Measurements from ENCODE around the gene BRMS1.
A peak's percentile ranks its signal among the peaks of the same experiment; 100 is the strongest.

BRMS1 gene

GRCh38 chr11:66302656-66303055, 42.2 kb downstream of the BRMS1 start:
- DNase-seq, result no peak

DNA sequence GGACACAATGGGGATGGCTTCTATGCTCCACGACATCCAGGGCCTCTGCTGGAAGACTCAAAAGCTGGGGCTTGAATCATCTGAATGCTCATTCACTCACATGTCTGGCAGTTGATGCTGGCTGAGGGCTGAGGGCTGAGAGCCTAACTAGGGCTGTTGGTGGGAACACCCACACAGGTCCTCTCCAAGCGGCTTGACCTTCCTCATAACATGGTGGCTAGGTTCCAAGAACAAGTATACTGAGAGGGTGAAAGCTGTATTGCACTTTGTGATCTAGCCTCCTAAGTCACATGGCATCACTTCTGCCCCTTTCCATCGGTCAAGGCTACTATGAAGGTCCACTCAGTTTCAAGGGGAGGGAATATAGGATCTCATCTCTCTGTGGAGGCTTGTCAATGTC, 45.7 kb downstream of the BRMS1 start:
- DNase-seq, result no peak

DNA sequence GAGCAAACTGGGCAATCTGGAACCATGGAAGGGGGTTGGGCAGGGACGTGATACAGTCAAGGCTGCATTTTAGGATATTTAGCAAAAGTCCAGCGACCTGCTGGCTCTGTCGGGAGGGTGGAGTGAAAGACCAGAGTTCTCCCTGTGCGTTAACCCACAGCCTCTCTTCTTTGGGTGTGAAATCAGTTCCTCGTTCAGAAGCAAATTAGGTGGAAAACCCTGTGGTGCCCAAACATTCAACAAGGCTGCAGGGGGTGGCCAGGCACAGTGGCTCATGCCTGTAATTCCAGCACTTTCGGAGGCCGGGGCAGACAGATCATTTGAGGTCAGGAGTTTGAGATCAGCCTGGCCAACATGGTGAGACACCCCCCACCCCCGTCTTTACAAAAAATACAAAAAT, 47.3 kb downstream of the BRMS1 start:
- no peak for DNase-seq

- DNase-seq, result no peak
Measured at GRCh38 chr11:66294626-66295620, 50.0 kb downstream of the BRMS1 start.

DNA sequence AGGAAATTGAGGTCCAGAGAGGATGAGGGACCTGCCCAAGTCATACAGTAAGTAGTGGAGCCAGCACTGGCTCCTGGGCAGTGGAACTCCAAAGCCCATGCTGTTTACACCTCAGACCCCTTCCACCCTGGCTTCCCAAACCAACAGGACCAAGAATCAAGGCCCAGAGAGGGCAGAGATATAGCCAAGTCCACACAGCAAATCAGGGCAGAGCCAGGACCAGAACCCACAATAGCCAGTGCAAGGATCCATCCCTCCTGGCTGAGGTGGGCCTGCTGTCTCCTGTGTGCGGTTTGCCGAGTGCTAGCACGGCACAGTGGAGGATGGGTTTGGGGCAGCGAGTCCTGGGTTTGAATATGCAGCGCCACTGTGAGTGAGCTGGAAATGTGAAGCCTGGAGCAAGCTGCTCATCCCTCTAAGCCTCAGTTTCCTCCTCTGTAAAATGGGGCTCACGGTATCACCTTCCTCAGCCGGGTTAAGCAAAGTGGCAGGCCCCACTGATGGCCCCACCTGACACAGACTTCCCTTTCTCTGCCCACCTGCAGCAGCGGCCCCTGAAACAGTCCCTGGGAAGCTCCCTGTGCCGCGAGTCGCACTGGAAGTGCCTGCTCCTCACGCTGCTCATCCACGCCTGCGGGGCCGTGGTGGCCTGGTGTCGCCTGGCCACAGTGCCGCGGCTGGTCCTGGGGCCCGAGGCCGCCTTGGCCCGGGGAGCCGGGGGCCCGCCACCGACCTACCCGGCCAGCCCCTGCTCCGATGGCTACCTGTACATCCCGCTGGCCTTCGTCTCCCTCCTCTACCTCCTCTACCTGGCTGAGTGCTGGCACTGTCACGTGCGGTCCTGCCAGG, 50.9 kb downstream of the BRMS1 start:
- no peak for DNase-seq

DNA sequence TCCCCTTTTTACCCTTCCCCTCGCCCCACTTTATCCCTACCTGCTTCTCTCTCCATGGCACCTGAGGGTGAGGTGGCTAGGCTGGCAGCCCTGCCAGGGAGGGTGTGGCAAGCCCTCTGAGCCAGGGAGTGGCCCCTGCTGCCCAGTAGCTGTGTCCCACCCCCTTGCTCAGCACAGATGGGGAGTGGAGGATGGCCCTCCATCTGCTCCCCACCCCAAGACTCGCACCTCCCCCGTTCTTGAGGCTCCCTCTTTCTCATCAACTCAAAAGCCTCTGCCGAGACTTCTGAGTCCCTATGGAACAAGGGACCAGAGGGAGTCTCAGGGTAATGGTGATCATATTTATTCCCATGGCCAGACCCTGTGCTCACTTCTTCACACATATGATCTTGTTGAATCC, 51.6 kb downstream of the BRMS1 start:
- DNase-seq, result no peak

- DNase-seq, result no peak
Measured at GRCh38 chr11:66292543-66293332, 52.2 kb downstream of the BRMS1 start.

DNA sequence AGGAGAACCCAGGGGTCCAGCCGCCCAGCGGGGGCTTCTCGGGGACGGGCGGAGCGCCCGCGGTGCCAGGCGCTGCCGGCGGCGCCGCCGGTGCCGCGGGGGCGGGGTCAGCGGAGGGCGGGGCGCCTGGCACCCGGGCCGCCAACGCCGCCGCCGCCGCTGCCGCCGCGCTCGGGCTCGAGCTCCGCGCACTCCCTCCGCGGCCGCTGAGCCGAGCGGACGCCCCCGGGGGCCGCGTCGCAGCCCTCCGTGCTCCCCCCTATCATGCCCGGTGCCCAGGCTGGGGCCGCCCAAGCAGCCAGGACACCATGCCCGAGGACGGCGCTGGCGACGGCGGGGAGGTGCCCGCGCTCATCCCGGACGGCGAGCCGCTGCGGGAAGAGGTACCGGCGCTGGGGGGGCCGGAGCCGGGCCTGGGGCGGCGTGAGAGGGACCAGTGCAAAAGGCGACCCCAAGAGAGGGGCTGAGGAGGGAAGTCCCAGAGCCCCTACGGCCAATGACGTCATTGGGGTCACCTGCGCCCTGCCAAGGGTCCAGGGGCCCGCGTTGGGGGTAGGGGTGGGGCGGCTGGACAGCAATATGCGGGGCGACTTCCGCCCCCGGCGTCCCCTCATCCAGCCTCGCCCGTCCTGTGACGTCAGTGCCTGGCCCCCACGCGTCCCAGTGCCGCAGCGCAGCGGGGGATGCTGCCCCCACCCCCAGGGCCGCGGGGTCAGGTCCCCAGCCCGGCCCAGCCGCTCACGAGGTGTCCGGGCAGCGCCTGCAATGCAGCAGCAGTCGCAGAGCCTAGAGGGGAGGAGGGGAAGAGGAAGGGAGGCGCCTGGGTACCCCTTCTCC, 53.0 kb downstream of the BRMS1 start, which contains the start of gene TMEM151A:
TMEM151A (plus strand) TSS at position 189 of the 837 bp plus-strand sequence; CDS start at position 309, 120 bp downstream.
- no peak for DNase-seq

GRCh38 chr11:66291303-66291705, 53.6 kb downstream of the BRMS1 start:
- no peak for DNase-seq

DNA sequence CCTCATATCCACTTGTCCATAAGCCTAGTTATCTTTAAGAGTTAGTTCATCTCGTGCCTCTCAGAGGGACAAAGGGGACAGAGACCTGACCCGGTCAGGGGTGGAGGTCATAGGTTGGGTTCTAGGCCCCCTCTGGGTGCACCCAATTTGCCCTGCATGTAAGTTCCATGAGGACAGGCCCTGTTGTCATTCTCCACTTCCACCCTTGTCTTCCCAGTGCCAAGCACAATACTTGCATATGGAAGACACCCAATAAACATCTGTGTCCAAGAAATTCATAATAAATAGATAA, 54.6 kb downstream of the BRMS1 start:
- DNase-seq, result no peak

DNA sequence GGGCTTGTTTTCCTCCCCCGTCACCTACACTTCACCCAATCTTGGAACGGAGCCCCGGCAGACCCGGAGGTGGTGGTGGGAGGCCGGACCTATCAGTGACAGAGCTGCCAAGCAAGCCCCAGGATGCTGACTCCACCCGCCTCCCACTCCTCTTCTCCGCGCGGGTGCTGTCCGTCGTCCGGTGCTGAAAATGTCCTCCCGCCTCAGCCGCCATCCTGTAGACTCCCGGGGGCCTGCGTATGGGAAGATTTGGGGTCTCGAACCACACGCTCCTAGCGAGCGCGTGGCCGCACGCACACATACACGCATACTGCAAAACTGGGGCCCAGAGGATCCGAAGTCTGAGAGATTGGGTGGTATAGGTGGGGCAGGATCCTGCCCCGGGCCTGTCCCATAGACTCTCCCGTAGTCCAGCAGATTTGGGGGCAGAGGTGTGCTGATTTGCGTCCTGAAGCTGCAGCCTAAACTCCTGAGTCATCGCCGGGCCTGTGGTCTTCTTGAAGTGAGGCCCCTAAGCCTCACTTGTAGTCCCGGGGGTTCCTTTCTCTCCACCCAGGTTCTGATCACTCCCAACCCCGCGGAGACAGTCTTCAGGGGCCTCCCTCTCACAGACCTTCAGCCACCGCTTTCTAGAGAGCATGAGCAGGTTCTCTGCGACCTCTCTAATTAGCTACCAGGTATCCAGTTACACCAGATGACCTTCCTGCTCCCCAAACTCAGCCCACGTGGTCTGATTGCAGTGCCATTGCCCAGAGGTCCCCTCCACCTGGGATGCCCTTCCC, 55.2 kb downstream of the BRMS1 start:
- no peak for DNase-seq

DNA sequence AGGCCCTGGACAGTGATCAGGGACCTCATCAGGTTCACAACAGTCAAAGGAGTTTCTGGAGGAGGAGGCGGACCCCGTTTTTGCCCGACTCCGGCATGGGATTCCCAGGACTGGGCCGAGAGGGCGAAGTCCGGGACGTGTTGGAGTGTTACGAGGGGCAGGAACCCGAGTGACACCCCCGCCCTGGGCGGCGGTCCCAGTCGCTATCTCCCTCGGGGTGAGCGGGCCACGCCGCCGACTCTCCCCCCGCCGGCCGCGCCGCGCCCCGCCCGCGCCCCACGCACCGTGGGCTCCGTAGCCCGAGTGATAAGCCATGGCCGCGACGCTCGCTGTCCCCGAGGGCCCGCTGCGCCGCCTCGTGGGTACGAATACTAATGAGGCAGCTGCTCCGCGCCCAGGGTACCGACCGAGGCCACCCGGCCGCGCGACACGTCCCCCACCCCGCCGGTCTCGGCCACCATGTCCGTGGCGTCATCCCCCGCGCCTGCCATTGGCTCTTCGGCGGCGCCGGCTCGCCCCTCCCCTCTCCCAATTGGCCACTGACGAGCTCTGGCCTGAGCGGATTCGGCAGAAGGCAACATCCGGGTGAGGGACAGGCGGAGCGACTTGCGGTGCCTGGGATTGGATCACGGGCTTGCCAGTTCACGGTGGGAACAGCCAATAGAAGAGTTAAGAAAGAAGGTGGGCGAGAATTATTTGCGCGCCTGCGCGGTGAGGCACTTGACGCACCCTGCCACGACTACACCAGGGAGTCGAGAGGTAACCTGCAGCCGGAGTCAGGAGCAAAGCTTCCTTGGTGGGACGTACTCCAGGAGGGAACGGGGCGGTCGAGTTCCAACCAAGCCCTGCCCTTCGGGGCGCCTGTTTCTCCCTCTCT, 56.0 kb downstream of the BRMS1 start, which contains the start of gene YIF1A:
YIF1A (minus strand) TSS at position 473 of the 877 bp plus-strand sequence; CDS start at position 315, 158 bp downstream.
- peak; percentile 99 to 100 for DNase-seq

GRCh38 chr11:66287889-66288670, 56.8 kb downstream of the BRMS1 start:
- no peak for DNase-seq

Data from CD4-positive, alpha-beta T cell treated with Interleukin-4 for 1 hour (primary cell).